BLaER1 treated with 17β-estradiol and CSF1 and Interleukin-3, amounts not matched to agents 10 nM and 100 nM (cell line): ENCODE results near the gene ABHD14A.

Source experiments
- H3K27ac ChIP-seq, 11 experiments: shearing (Covaris generic); formaldehyde crosslinking; 2 replicates each; pipeline ENCODE4 v1.8.1; 2022
- H3K27me3 ChIP-seq, 11 experiments: shearing (Covaris generic); formaldehyde crosslinking; 2 replicates each; pipeline ENCODE4 v1.8.1; 2022
- H3K36me3 ChIP-seq, 11 experiments: shearing (Covaris generic); formaldehyde crosslinking; 2 replicates each; pipeline ENCODE4 v1.8.1; 2022
- H3K4me1 ChIP-seq, 10 experiments: shearing (Covaris generic); formaldehyde crosslinking; 2 replicates each; pipeline ENCODE4 v1.8.1; 2022
- H3K4me2 ChIP-seq, 11 experiments: shearing (Covaris generic); formaldehyde crosslinking; 2 replicates each; pipeline ENCODE4 v1.8.1; 2022
- H3K4me3 ChIP-seq, 10 experiments: shearing (Covaris generic); formaldehyde crosslinking; 2 replicates each; pipeline ENCODE4 v1.8.1; 2022
- H3K9ac ChIP-seq, 11 experiments: shearing (Covaris generic); formaldehyde crosslinking; 2 replicates each; pipeline ENCODE4 v1.8.1; 2022
- H3K9me3 ChIP-seq, 11 experiments: shearing (Covaris generic); formaldehyde crosslinking; replicated peaks in 1 of 11; 2 replicates each; pipeline ENCODE4 v1.8.1; 2022
- H4K20me1 ChIP-seq, 11 experiments: shearing (Covaris generic); formaldehyde crosslinking; 2 replicates each; pipeline ENCODE4 v1.8.1; 2022
- Cebpa-rat ChIP-seq, 11 experiments: shearing (Covaris generic); IDR thresholded peaks; 2 replicates each; pipeline ENCODE4 v1.8.1; 2022

ABHD14A gene

DNA sequence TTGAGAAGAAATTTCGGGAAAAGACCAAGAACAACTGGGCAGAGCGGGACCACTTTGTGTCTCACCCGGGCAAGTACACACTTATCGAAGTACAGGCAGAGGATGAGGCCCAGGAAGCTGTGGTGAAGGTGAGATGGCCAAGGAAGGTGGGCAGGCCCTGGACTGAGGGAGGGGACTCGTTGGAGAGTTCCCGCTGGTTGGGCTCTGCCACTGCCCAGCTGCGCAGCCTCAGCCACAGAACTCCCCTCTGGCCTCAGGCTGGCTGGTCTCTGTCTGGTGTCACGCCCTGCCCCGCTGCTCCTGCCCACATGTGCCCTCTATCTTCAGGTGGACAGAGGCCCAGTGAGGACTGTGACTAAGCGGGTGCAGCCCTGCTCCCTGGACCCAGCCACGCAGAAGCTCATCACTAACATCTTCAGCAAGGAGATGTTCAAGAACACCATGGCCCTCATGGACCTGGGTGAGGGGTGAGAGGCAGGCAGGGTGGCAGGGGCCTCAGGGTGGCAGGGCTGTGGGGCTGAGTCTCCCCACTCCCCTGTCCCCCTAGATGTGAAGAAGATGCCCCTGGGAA, 30.3 kb upstream of the ABHD14A start:
- Histone ChIP-seq H3K36me3 (peaks cover 0 to 10% (median 1%) of the 10 kb centered on the region in 11 experiments; a peak in 6 of 22 replicates), H3K4me3 (no peak overlapping the region), H3K4me2 (peak overlapping the region in 1 of 11 experiments; percentile 97; a peak in 1 of 22 replicates), H3K9ac (0 out of 22 replicates have a peak overlapping the region, but pooled peaks of 1 of the 11 experiments have one; percentile 14), H3K27me3 (no peaks in the 10 kb centered on the region), H3K9me3 (no peaks in the 10 kb centered on the region), H4K20me1 (peaks cover 0 to 21% (median 14%) of the 10 kb centered on the region in 11 experiments; a peak in 15 of 22 replicates), H3K4me1 (peaks cover 30 to 38% (median 35%) of the 10 kb centered on the region in 10 experiments), H3K27ac (no peak overlapping the region)
- no peak for TF ChIP-seq Cebpa-rat (IDR thresholded peaks at IDR 0.05)

DNA sequence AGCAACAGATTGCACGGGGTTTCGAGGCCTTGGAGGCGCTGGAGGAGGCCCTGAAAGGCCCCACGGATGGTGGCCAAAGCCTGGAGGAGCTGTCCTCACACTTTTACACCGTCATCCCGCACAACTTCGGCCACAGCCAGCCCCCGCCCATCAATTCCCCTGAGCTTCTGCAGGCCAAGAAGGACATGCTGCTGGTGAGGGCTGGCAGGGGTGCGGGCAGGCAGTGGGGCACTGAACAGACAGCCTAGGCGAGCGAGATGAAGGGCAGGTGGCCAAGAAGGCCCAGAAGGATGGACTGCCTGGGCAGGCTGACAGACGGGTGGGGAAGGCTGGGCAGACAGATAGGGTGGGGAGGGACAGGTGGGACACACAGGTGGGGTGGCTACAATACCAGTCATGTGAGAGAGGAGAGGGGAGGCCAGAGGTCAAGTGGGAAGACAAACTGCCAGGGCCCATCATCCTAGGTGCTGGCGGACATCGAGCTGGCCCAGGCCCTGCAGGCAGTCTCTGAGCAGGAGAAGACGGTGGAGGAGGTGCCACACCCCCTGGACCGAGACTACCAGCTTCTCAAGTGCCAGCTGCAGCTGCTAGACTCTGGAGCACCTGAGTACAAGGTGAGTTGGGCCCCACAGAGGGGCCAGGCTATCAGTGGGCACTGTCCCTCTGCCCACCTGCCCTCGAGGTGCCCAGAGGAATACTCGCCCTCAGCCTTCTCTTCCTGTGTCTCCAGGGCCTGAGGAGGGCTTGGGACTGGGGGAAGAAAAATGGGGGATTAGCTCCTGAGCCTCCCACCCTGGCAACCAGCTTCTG, 29.6 kb upstream of the ABHD14A start:
- Histone ChIP-seq H4K20me1 (peaks cover 0 to 14% (median 7%) of the 10 kb centered on the region in 11 experiments; a peak in 15 of 22 replicates), H3K36me3 (peaks cover 0 to 3% (median 0%) of the 10 kb centered on the region in 11 experiments; a peak in 2 of 22 replicates)

DNA sequence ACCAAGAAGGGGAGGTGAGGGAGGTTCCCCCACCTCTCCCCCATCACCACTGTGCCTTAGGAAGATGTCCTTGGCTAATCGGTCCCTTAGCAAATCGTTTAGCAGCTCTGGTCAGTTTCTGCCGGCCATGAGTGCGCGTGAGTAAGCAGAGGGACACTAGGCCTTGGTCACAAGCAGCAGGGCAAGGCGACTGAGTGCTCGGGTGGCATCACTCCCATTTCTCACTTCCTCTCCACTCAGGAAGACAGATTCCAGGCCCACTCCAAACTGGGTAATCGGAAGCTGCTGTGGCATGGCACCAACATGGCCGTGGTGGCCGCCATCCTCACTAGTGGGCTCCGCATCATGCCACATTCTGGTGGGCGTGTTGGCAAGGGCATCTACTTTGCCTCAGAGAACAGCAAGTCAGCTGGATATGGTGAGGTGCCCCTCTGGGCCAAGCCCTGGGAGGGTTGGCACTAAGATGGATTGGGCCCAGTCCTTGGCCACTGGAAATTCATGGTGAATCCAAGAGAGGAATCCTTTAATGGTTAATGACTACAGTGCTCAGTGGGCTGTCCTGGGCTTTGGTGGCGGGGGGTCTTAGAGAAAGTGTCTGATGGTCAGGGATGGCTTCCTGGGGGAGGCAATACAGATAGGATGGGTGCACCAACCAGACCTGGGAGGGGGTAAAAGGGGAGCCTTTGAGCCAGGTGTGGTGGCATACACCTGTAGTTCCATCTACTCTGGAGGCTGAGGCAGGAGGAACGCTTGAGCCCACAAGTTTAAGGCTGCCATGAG, 28.7 kb upstream of the ABHD14A start:
- peaks cover 14 to 22% (median 20%) of the 10 kb centered on the region in 10 experiments for H3K4me1 ChIP-seq
- no peak overlapping the region for H3K4me3 ChIP-seq
- H3K27me3 ChIP-seq = no peaks in the 10 kb centered on the region
- no peaks in the 10 kb centered on the region; a peak in 1 of 22 replicates for H3K36me3 ChIP-seq
- H3K9me3 ChIP-seq = no peaks in the 10 kb centered on the region
- no peak overlapping the region for H3K9ac ChIP-seq
- H3K4me2 ChIP-seq = no peak overlapping the region
- H3K27ac ChIP-seq = no peak overlapping the region
- TF ChIP-seq Cebpa-rat (IDR thresholded peaks at IDR 0.05) = no peak
- H4K20me1 ChIP-seq = peaks cover 0 to 5% (median 0%) of the 10 kb centered on the region in 11 experiments; a peak in 3 of 22 replicates

More for the DNA sequence above, 29.6 kb upstream of the ABHD14A start:
- H3K27ac ChIP-seq = no peak overlapping the region
- H3K4me3 ChIP-seq = no peak overlapping the region
- H3K27me3 ChIP-seq = no peaks in the 10 kb centered on the region
- no peak overlapping the region for H3K9ac ChIP-seq
- peaks cover 23 to 31% (median 28%) of the 10 kb centered on the region in 10 experiments for H3K4me1 ChIP-seq
- TF ChIP-seq Cebpa-rat (IDR thresholded peaks at IDR 0.05) = no peak
- no peak overlapping the region for H3K4me2 ChIP-seq
- H3K9me3 ChIP-seq = no peaks in the 10 kb centered on the region

DNA sequence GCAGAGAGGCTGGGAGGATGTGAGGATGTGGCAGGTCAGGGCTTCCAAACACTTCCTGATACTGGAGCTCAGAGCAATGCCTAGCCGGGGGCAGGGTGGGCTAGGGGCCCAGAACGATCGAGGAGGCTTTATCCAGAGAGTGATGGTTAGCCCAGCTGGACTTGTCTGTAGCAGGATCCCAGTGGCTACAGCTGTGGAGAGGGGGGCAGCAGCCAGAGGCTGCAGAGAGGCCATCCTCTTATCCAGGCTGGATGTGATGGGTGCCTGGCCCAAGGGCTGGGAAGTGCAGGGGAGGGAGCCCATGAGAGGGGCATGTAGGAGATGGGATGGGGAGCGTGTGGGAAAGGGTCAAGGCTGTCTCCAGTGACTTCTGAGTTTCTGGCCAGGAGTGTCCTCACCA, 28.1 kb upstream of the ABHD14A start:
- Histone ChIP-seq H3K4me3 (no peak overlapping the region), H3K9ac (no peak overlapping the region), H4K20me1 (no peaks in the 10 kb centered on the region), H3K4me2 (no peak overlapping the region), H3K36me3 (no peaks in the 10 kb centered on the region; a peak in 1 of 22 replicates), H3K27me3 (no peaks in the 10 kb centered on the region), H3K4me1 (peaks cover 12 to 22% (median 19%) of the 10 kb centered on the region in 10 experiments), H3K9me3 (no peaks in the 10 kb centered on the region), H3K27ac (no peak overlapping the region)
- no peak for TF ChIP-seq Cebpa-rat (IDR thresholded peaks at IDR 0.05)

DNA sequence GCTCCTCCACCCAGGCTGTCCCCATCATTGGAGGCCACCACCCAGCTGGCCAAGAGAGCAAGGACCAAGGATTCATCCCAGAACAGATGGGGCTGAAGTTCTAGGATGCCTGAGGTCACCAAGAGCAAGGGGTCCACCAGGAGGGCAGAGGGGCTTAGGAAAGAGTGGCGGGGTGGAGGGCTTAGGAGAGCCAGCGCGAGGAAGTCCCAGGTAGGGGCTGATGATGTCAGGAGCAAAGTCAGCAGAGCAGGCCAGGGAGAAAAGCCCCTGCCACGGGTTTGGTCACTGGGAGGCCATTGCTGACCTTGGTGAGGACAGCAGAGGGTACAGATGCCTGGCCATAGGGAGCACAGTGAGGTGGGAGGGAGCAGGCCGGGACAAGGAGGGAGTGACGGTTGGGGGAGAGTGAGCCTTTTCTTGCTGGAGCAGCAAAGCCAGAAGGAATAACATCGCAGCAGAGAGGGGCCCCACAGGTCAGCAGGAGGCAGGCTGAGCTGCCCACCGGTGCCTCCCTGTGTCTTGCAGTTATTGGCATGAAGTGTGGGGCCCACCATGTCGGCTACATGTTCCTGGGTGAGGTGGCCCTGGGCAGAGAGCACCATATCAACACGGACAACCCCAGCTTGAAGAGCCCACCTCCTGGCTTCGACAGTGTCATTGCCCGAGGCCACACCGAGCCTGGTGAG, 27.5 kb upstream of the ABHD14A start:
- Histone ChIP-seq H3K27me3 (no peaks in the 10 kb centered on the region), H3K27ac (no peak overlapping the region), H3K9ac (no peak overlapping the region), H3K9me3 (no peaks in the 10 kb centered on the region), H3K36me3 (no peaks in the 10 kb centered on the region; a peak in 1 of 22 replicates), H3K4me2 (no peak overlapping the region), H3K4me1 (peaks cover 10 to 19% (median 17%) of the 10 kb centered on the region in 10 experiments), H4K20me1 (no peaks in the 10 kb centered on the region), H3K4me3 (no peak overlapping the region)
- no peak for TF ChIP-seq Cebpa-rat (IDR thresholded peaks at IDR 0.05)

DNA sequence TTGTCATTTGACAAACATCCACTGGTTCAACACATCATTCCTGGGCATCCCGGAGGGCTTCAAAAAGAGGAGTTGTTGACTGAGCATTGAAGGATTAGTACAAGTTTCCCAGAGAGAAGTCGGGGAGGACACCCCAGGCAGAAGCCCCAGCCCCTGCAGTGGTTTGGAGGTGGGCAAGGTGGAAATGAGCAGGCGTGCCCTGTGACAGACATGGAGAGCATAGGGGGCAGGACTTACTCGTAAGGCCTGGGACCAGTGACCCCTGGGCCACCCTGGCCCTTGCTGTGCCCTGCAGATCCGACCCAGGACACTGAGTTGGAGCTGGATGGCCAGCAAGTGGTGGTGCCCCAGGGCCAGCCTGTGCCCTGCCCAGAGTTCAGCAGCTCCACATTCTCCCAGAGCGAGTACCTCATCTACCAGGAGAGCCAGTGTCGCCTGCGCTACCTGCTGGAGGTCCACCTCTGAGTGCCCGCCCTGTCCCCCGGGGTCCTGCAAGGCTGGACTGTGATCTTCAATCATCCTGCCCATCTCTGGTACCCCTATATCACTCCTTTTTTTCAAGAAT, 26.8 kb upstream of the ABHD14A start:
- H3K36me3 ChIP-seq = no peaks in the 10 kb centered on the region; a peak in 1 of 22 replicates
- H3K9ac ChIP-seq = no peak overlapping the region
- no peak overlapping the region for H3K4me2 ChIP-seq
- TF ChIP-seq Cebpa-rat (IDR thresholded peaks at IDR 0.05) = no peak
- no peak overlapping the region for H3K27ac ChIP-seq
- peaks cover 0 to 2% (median 0%) of the 10 kb centered on the region in 11 experiments; a peak in 2 of 22 replicates for H3K27me3 ChIP-seq
- H3K4me1 ChIP-seq = peaks cover 3 to 12% (median 10%) of the 10 kb centered on the region in 10 experiments
- H3K4me3 ChIP-seq = no peak overlapping the region
- no peaks in the 10 kb centered on the region for H3K9me3 ChIP-seq
- H4K20me1 ChIP-seq = no peaks in the 10 kb centered on the region

DNA sequence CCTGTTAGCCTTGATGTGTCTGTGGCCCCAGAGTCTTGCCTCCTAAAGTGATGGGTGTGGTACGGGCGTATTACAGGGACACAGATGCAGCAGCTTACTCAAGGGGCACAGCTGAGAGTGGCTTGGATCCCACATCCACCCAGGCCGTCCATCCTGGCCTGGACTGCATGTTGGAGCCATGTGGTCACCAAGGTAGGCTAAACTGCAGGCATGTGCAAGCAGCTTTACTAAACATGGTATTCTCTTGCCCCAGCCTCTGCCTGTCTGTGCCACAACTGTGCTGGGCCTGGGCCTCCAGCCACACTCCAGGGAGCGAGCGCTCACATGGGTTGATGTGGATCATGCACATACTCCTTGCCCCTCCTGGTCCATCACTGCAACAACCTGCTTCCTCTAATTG, 25.7 kb upstream of the ABHD14A start:
- no peak for TF ChIP-seq Cebpa-rat (IDR thresholded peaks at IDR 0.05)

DNA sequence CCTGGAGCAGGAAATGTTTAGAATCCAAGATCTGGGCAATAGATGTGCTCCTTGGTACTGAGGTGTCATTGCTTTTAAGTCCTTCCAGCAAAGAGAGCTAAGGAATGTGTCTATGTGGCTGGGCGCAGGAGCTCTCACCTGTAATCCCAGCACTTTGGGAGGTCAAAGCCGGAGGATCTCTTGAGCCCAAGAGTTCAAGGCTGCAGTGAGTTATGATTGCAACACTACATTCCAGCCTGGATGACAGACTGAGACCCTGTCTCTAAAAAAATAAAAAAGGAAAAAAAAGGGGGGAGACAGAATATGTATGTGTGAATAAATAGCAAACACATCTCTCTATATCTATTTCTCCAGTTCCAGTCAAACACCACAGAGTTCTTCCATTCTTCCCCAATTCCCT, 24.0 kb upstream of the ABHD14A start:
- Histone ChIP-seq H3K27me3 (peaks cover 16 to 30% (median 26%) of the 10 kb centered on the region in 11 experiments), H3K27ac (no peak overlapping the region), H3K4me2 (no peak overlapping the region), H4K20me1 (peaks cover 0 to 11% (median 7%) of the 10 kb centered on the region in 11 experiments; a peak in 12 of 22 replicates), H3K9me3 (no peaks in the 10 kb centered on the region), H3K4me1 (peaks cover 8 to 26% (median 21%) of the 10 kb centered on the region in 10 experiments), H3K9ac (no peak overlapping the region), H3K36me3 (no peaks in the 10 kb centered on the region; a peak in 1 of 22 replicates), H3K4me3 (no peak overlapping the region)
- TF ChIP-seq Cebpa-rat (IDR thresholded peaks at IDR 0.05) = no peak

More for the DNA sequence above, 25.7 kb upstream of the ABHD14A start:
- no peak overlapping the region for H3K27ac ChIP-seq
- H3K4me3 ChIP-seq = no peak overlapping the region
- no peaks in the 10 kb centered on the region; a peak in 1 of 22 replicates for H3K36me3 ChIP-seq
- H3K9ac ChIP-seq = no peak overlapping the region
- H3K4me2 ChIP-seq = no peak overlapping the region
- H3K4me1 ChIP-seq = peaks cover under 1 to 8% (median 5%) of the 10 kb centered on the region in 10 experiments; a peak in 15 of 20 replicates
- H3K27me3 ChIP-seq = peaks cover 0 to 12% (median 8%) of the 10 kb centered on the region in 11 experiments; a peak in 17 of 22 replicates
- no peaks in the 10 kb centered on the region for H4K20me1 ChIP-seq
- no peaks in the 10 kb centered on the region for H3K9me3 ChIP-seq
